ENCODE measurements around the gene GATAD2A.

- no peak for TF ChIP-seq CTCF (IDR thresholded peaks at IDR 0.05; ENCODE audit: low read depth, low read length, missing input control)
- no peak for TF ChIP-seq REST (IDR thresholded peaks at IDR 0.05)
- no peak for TF ChIP-seq GABPA (IDR thresholded peaks at IDR 0.05 in 1 of 2, conservative IDR thresholded peaks at IDR 0.05 in 1 of 2)
- no peak for TF ChIP-seq SP1 (IDR thresholded peaks at IDR 0.05)
- no peak for TF ChIP-seq ZBTB33 (IDR thresholded peaks at IDR 0.05)
- TF ChIP-seq FOXA1 (IDR thresholded peaks at IDR 0.05), result no peak
- no peak for TF ChIP-seq EGR1 (IDR thresholded peaks at IDR 0.05; ENCODE audit: low read depth in 2 of 2)
- TF ChIP-seq ATF3 (IDR thresholded peaks at IDR 0.05), result no peak
- no peak for TF ChIP-seq MAX (IDR thresholded peaks at IDR 0.05)
- no peak for TF ChIP-seq RAD21 (IDR thresholded peaks at IDR 0.05)
- no peak for TF ChIP-seq TAF1 (conservative IDR thresholded peaks at IDR 0.05)
- no peak for TF ChIP-seq JUND (IDR thresholded peaks at IDR 0.05)
- TF ChIP-seq RXRA (IDR thresholded peaks at IDR 0.05), result no peak
- no peak for TF ChIP-seq HNF4G (IDR thresholded peaks at IDR 0.05)
These were observed 138.2 kb downstream of the GATAD2A start for GRCh38 chr19:19543640-19544039.
